HG03521 (cell line): ENCODE data around the gene PUSL1.

Experiments
- ATAC-seq: cut with Tn5 transposase; IDR thresholded peaks from one replicate; pipeline ENCODE4 v1.9.1; 2021; ENCODE audit warnings: mild to moderate bottlenecking, moderate library complexity; ENCODE audit not compliant: unreplicated experiment

PUSL1 gene

GRCh38 chr1:1278620-1279019 is 29.8 kb upstream of the PUSL1 start:
- ATAC-seq, result no peak

GRCh38 chr1:1279028-1279427 is 29.4 kb upstream of the PUSL1 start:
- ATAC-seq, result no peak

GRCh38 chr1:1280782-1281481 is 27.5 kb upstream of the PUSL1 start:
- no peak for ATAC-seq

- no peak for ATAC-seq
Measured at GRCh38 chr1:1281533-1282321, 26.7 kb upstream of the PUSL1 start.

- ATAC-seq, result no peak
Measured at GRCh38 chr1:1282998-1283397, 25.4 kb upstream of the PUSL1 start.

- no peak for ATAC-seq
Measured at GRCh38 chr1:1283821-1284220, 24.6 kb upstream of the PUSL1 start.

GRCh38 chr1:1284221-1285101 is 23.9 kb upstream of the PUSL1 start:
- no peak for ATAC-seq

GRCh38 chr1:1285102-1285571 is 23.3 kb upstream of the PUSL1 start:
- no peak for ATAC-seq

- ATAC-seq, result no peak
Measured at GRCh38 chr1:1285611-1286311, 22.6 kb upstream of the PUSL1 start.

GRCh38 chr1:1286313-1287261 is 21.8 kb upstream of the PUSL1 start:
- no peak for ATAC-seq

GRCh38 chr1:1287288-1288110 is 20.9 kb upstream of the PUSL1 start:
- no peak for ATAC-seq

- no peak for ATAC-seq
Measured at GRCh38 chr1:1290238-1290731, 18.1 kb upstream of the PUSL1 start.

GRCh38 chr1:1291023-1291528 is 17.3 kb upstream of the PUSL1 start:
- no peak for ATAC-seq

GRCh38 chr1:1291548-1292441 is 16.6 kb upstream of the PUSL1 start:
- ATAC-seq, result no peak

GRCh38 chr1:1292442-1292779 is 16.0 kb upstream of the PUSL1 start:
- ATAC-seq, result no peak

- no peak for ATAC-seq
Measured at GRCh38 chr1:1292851-1293250, 15.5 kb upstream of the PUSL1 start.
